BE2C (cell line): ENCODE data around the gene TNFAIP8.
"Not testable (repeated sequence)": the region's sequence is repeated elsewhere in the genome, so short reads cannot be mapped to it uniquely, and the experiment has no call there.

ENCODE experiments used
- DNase-seq: peaks from one replicate; pipeline ENCODE4 v3.0.0-alpha.2; 2020
- H3K27me3 ChIP-seq: fragments of 250-450 bp; sonication (Bioruptor Pico); 2 replicates; pipeline ENCODE4 v1.5.1; 2020; ENCODE audit warnings: mild to moderate bottlenecking
- H3K36me3 ChIP-seq: fragments of 250-450 bp; sonication (Bioruptor Pico); 2 replicates; pipeline ENCODE4 v1.5.1; 2020; ENCODE audit warnings: mild to moderate bottlenecking
- H3K4me1 ChIP-seq: fragments of 250-450 bp; sonication (Bioruptor Pico); 2 replicates; pipeline ENCODE4 v1.5.1; 2020
- H3K4me3 ChIP-seq: 2 replicates; pipeline ENCODE4 v1.5.1; 2011; ENCODE audit warnings: low read depth, low read length
- H3K9me3 ChIP-seq: fragments of 250-450 bp; sonication (Bioruptor Pico); 2 replicates; pipeline ENCODE4 v1.5.1; 2020
- TF ChIP-seq, protein P1 (sequence below): IDR thresholded peaks from 2 replicates; pipeline ENCODE4 v1.5.1; 2012; ENCODE audit warnings: mild to moderate bottlenecking, low read depth, low read length

Gene TNFAIP8

DNA sequence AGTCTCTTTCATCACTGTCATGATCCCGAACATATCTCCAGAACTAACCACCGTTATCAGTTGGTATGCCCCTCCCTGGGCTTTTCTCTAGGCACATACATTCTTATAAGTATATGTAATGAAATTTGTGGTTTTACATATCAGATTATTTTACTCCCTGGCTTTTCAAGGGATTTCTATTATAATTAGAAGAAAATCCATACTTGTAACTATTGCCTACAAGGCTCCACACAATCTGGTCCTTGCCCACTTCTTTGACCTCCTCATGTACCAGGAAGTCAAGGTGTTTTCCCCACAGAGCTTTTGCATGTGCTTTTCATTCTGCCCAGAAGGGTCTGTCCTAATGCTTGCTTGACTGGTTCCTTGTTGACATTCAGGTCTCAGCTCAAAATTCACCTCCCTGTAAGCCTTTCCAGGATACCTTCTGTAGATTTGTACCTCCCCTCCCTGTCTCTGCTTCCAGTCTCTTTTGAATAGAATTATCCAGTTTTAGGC, 62.8 kb downstream of the TNFAIP8 start:
- H3K4me3 ChIP-seq = no peak overlapping the region
- H3K4me1 ChIP-seq = no peaks in the 10 kb centered on the region
- TF ChIP-seq, protein P1, sequence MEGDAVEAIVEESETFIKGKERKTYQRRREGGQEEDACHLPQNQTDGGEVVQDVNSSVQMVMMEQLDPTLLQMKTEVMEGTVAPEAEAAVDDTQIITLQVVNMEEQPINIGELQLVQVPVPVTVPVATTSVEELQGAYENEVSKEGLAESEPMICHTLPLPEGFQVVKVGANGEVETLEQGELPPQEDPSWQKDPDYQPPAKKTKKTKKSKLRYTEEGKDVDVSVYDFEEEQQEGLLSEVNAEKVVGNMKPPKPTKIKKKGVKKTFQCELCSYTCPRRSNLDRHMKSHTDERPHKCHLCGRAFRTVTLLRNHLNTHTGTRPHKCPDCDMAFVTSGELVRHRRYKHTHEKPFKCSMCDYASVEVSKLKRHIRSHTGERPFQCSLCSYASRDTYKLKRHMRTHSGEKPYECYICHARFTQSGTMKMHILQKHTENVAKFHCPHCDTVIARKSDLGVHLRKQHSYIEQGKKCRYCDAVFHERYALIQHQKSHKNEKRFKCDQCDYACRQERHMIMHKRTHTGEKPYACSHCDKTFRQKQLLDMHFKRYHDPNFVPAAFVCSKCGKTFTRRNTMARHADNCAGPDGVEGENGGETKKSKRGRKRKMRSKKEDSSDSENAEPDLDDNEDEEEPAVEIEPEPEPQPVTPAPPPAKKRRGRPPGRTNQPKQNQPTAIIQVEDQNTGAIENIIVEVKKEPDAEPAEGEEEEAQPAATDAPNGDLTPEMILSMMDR = no peak
- DNase-seq = no peak
- no peaks in the 10 kb centered on the region for H3K9me3 ChIP-seq
- H3K27me3 ChIP-seq = no peaks in the 10 kb centered on the region
- no peaks in the 10 kb centered on the region for H3K36me3 ChIP-seq

DNA sequence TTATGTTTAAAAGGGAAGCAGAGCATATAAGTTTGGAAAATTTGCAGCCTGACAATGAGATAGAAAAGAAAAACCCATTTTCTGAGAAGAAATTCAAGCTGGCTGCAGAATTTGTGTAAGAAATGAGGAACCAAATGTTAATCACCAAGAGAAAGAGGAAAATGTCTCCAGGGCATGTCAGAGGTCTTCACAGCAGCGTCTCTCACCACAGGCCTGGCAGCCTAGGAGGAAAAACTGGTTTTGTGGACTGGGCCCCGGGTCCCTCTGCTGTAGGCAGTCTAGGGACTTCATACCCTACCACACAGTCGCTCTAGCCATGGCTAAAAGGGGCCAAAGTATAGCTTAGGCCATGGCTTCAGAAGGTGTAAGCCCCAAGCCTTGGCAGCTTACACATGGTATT, 64.3 kb downstream of the TNFAIP8 start:
- Histone ChIP-seq H3K9me3 (no peaks in the 10 kb centered on the region), H3K4me3 (no peak overlapping the region), H3K27me3 (no peaks in the 10 kb centered on the region), H3K4me1 (no peaks in the 10 kb centered on the region), H3K36me3 (no peaks in the 10 kb centered on the region)
- TF ChIP-seq, protein P1 = no peak
- no peak for DNase-seq

DNA sequence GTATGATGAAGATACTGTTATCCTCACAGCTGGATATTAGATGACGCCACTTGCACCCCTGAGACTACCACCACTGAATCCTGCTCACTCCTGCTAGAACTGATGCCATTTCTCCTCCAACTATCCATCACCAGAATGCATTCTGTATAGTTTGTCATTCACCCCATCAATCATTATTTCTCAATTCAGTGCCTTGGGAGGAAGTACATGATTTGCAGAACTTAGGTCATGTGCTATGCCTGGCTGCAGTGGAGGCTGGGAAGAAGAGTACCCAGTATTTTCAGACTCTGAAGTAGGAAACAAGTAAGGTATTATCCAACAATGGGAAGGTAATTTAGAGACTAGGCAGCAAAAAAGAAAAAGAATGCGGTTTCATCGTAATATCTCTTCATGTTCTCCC, 70.2 kb downstream of the TNFAIP8 start:
- no peaks in the 10 kb centered on the region for H3K4me1 ChIP-seq
- TF ChIP-seq, protein P1 = no peak
- H3K36me3 ChIP-seq = no peaks in the 10 kb centered on the region
- no peaks in the 10 kb centered on the region for H3K27me3 ChIP-seq
- H3K4me3 ChIP-seq = no peak overlapping the region
- H3K9me3 ChIP-seq = no peaks in the 10 kb centered on the region
- no peak for DNase-seq

DNA sequence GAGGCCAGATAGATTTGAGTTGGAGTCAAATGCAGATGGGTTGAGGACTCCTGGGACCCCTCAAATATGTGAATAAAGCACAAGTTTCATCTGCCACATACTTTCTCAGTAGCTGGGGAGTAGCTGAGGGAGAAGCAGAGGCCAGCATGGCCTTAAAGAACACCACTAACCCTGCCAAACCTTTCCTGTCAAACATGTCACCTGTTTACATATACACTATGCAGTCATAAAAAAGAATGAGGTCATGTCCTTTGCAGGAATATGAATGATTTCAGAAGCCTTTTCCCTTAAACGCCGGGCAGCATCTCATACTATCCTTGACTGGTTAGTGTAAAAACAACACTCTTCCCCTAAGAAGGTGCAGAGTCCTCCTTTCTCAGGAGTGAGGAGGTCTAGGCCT, 71.2 kb downstream of the TNFAIP8 start:
- no peaks in the 10 kb centered on the region for H3K9me3 ChIP-seq
- no peaks in the 10 kb centered on the region for H3K36me3 ChIP-seq
- DNase-seq = no peak
- H3K4me3 ChIP-seq = no peak overlapping the region
- H3K27me3 ChIP-seq = no peaks in the 10 kb centered on the region
- H3K4me1 ChIP-seq = no peaks in the 10 kb centered on the region
- TF ChIP-seq, protein P1 = no peak

DNA sequence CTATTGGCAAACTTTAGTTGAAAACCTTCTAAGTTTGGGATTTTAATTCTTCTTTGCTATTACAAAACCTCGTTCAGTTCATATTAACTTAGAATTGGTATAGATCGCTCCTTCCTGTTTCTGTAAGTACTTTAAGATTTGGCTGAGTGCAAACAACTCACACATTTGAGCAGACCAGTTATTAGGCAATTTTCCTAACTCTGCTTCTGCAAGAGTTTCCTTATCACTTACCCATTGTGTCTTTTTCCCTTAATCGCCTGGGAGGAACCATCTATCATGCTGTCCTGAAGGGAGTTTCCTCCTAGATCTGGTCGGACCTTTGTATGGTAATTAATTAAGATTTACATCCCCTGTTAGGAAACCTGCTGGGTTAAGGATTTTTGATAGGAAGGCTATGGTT, 71.8 kb downstream of the TNFAIP8 start:
- not testable (repeated sequence) for H3K36me3 ChIP-seq, H3K9me3 ChIP-seq, DNase-seq, H3K27me3 ChIP-seq, H3K4me3 ChIP-seq, H3K4me1 ChIP-seq

DNA sequence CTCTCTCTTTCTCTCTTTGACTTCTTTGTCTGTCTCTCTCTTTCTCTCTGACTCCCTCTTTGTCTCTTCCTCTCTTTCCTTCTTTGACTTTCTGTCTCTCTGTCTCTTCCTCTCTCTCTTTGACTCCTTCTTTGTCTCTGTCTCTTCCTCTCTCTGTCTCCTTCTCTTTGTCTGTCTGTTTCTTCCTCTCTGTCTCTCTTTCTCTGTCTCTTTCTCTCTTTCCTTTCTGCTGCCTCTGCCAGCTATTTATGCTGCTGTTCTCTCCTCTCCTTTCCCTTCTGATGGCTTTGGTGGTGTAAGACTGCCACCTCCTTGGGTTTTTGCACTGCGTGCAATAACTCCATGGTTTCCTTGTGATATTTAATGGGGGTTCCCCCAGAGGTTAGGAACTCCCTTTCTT, 72.3 kb downstream of the TNFAIP8 start:
- H3K4me3 ChIP-seq, H3K36me3 ChIP-seq, DNase-seq, H3K27me3 ChIP-seq, H3K4me1 ChIP-seq, H3K9me3 ChIP-seq: not testable (repeated sequence)

DNA sequence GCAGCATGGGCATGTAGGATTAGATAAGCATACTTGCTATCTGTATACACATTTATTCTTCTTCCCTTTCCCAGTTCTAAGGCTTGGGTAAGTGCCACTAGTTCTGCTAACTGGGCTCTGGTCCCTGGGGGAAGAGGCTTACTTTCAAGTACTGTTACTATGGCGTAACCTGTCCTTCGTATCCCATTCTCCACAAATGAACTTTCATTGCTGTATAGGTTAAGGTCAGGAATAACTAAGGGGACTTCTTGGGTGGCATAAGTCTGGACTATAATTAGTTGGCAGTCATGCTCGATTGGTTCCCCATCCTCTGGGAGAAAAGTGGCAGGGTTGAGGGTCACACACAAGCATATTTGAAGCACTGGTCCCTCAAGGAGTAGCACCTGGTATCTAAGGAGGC, 72.8 kb downstream of the TNFAIP8 start:
- H3K4me3 ChIP-seq, H3K36me3 ChIP-seq, H3K9me3 ChIP-seq, DNase-seq, H3K4me1 ChIP-seq, H3K27me3 ChIP-seq: not testable (repeated sequence)

DNA sequence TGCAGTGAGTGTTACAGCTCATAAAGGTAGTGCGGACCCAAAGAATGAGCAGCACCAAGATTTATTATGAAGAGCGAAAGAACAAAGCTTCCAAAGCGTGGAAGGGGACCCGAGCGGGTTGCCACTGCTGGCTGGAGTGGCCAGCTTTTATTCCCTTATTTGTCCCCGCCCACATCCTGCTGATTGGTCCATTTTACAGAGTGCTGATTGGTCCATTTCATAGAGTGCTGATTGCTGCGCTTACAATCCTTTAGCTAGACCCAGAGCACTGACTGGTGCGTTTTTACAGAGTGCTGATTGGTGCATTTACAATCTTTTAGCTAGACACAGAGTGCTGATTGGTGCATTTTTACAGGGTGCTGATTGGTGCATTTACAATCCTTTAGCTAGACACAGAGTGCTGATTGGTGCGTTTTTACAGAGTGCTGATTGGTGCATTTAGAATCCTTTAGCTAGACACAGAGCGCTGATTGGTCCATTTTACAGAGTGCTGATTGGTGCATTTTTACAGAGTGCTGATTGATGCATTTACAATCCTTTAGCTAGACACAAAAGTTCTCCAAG, 76.9 kb downstream of the TNFAIP8 start:
- H3K36me3 ChIP-seq, H3K4me3 ChIP-seq, DNase-seq, H3K9me3 ChIP-seq, H3K27me3 ChIP-seq, H3K4me1 ChIP-seq: not testable (repeated sequence)
